SK-N-SH (cell line): Measurements from ENCODE around the gene SERPINB2. TPM values are rescaled to one million over a fixed set of nuclear protein-coding genes. Genes with fewer than 3 reads are reported as not detected.

Experiments used
- CTCF ChIA-PET: fragments of 300-600, 350-600 bp; formaldehyde crosslinking; extraction: SDS; loops from one replicate; lab custom pipeline; 2021; lab: Yijun Ruan, JAX
- POLR2A ChIA-PET: fragments of 350-600 bp; sonication (Branson Sonifier 250); formaldehyde crosslinking; extraction: SDS; loops from one replicate; lab custom pipeline; 2020; ENCODE audit warnings: antibody characterized with exemption, inconsistent platforms; lab: Yijun Ruan, JAX
- DNase-seq: peaks from one replicate; pipeline ENCODE4 v3.0.0; 2012
- H2AFZ ChIP-seq: fragments of 200-600 bp; sonication (generic); 2 replicates; pipeline ENCODE4 v1.8.1; 2016; ENCODE audit warnings: antibody characterized with exemption, mild to moderate bottlenecking, low read depth
- H3F3A ChIP-seq: fragments of 200-600 bp; sonication (generic); replicated peaks from 2 replicates; pipeline ENCODE3; 2016; ENCODE audit warnings: antibody characterized with exemption, mild to moderate bottlenecking; ENCODE audit not compliant: insufficient read depth
- H3K27ac ChIP-seq, 2 experiments: fragments of 200-500 bp in 1 of 2; fragments of 200-600 bp in 1 of 2; sonication (Bioruptor generic) in 1 of 2; sonication (generic), shearing (Covaris generic) in 1 of 2; 2 replicates each; pipeline versions ENCODE4 v1.5.1 to v1.6.1; 2014 to 2016; ENCODE audit warnings: low read depth in 2 of 2, inconsistent platforms in 1 of 2, low read length in 1 of 2, mild to moderate bottlenecking in 1 of 2, mixed read lengths in 1 of 2
- H3K27me3 ChIP-seq: fragments of 200-600 bp; sonication (generic), shearing (Covaris generic); 2 replicates; pipeline ENCODE4 v1.6.1; 2016; ENCODE audit warnings: mixed run types; ENCODE audit not compliant: insufficient read depth
- H3K36me3 ChIP-seq, 2 experiments: fragments of 200-500 bp in 1 of 2; fragments of 200-600 bp in 1 of 2; sonication (Bioruptor generic) in 1 of 2; sonication (generic) in 1 of 2; replicated peaks in 1 of 2; 2 replicates each; pipeline versions ENCODE3 to v1.5.1; 2014 to 2016; ENCODE audit warnings: low read length in 1 of 2, mild to moderate bottlenecking in 1 of 2; ENCODE audit not compliant: insufficient read depth in 2 of 2, control insufficient read depth in 1 of 2
- H3K4me1 ChIP-seq, 2 experiments: fragments of 200-500 bp in 1 of 2; fragments of 200-600 bp in 1 of 2; sonication (Bioruptor generic) in 1 of 2; sonication (generic), shearing (Covaris generic) in 1 of 2; 2 replicates each; pipeline versions ENCODE4 v1.5.1 to v1.6.1; 2014 to 2016; ENCODE audit warnings: low read depth in 1 of 2, low read length in 1 of 2, mixed run types in 1 of 2; ENCODE audit not compliant: insufficient read depth in 2 of 2, control insufficient read depth in 1 of 2
- H3K4me2 ChIP-seq: fragments of 200-600 bp; sonication (generic), shearing (Covaris generic); 2 replicates; pipeline ENCODE4 v1.6.1; 2017; ENCODE audit warnings: mixed run types
- H3K4me3 ChIP-seq, 2 experiments: fragments of 200-500 bp in 1 of 2; fragments of 200-600 bp in 1 of 2; sonication (Bioruptor generic) in 1 of 2; sonication (generic), shearing (Covaris generic) in 1 of 2; 2 replicates each; pipeline versions ENCODE4 v1.5.1 to v1.8.1; 2014 to 2016; ENCODE audit warnings: low read depth in 2 of 2, inconsistent platforms in 1 of 2, low read length in 1 of 2, mild to moderate bottlenecking in 1 of 2, mixed read lengths in 1 of 2, moderate library complexity in 1 of 2
- H3K79me2 ChIP-seq: fragments of 200-600 bp; sonication (generic); 2 replicates; pipeline ENCODE4 v1.8.1; 2017; ENCODE audit warnings: mild to moderate bottlenecking; ENCODE audit not compliant: insufficient read depth
- H3K9ac ChIP-seq: fragments of 200-600 bp; sonication (generic); 2 replicates; pipeline ENCODE4 v1.6.1; 2017; ENCODE audit warnings: mixed run types
- H3K9me2 ChIP-seq: fragments of 200-600 bp; sonication (generic); 2 replicates; pipeline ENCODE4 v1.6.1; 2017; ENCODE audit warnings: mixed run types
- H3K9me3 ChIP-seq: fragments of 200-600 bp; sonication (generic); 2 replicates; pipeline ENCODE4 v1.6.1; 2017; ENCODE audit warnings: mixed run types, mild to moderate bottlenecking, moderate library complexity
- H4K20me1 ChIP-seq: fragments of 200-600 bp; sonication (generic); 2 replicates; pipeline ENCODE4 v1.6.1; 2017; ENCODE audit warnings: mild to moderate bottlenecking, mixed run types; ENCODE audit not compliant: insufficient read depth
- CTCF ChIP-seq: fragments of 200-600 bp; sonication (generic); IDR thresholded peaks from 2 replicates; pipeline ENCODE4 v1.6.1; 2017; ENCODE audit warnings: antibody characterized with exemption, mild to moderate bottlenecking, moderate library complexity
- EP300 ChIP-seq, 2 experiments: IDR thresholded peaks; 2 replicates each; pipeline versions ENCODE4 v1.4.0 to v1.6.1; 2012; ENCODE audit warnings: borderline replicate concordance in 1 of 2, low read depth in 1 of 2, low read length in 1 of 2
- FOXJ3 ChIP-seq: sonication (generic); formaldehyde crosslinking; IDR thresholded peaks from 2 replicates; pipeline ENCODE4 v1.5.1; 2020; ENCODE audit warnings: mild to moderate bottlenecking, missing genetic modification reagents
- JUND ChIP-seq: IDR thresholded peaks from 2 replicates; pipeline ENCODE4 v1.4.0; 2012
- MAX ChIP-seq: IDR thresholded peaks from 2 replicates; pipeline ENCODE4 v1.4.0; 2012; ENCODE audit warnings: low read depth
- MXI1 ChIP-seq: IDR thresholded peaks from 2 replicates; pipeline ENCODE4 v1.6.1; 2012; ENCODE audit warnings: mild to moderate bottlenecking, low read depth, low read length, improper control_type of control experiment
- NFIC ChIP-seq: IDR thresholded peaks from 2 replicates; pipeline ENCODE4 v1.4.0; 2012; ENCODE audit warnings: borderline replicate concordance
- PBX3 ChIP-seq: IDR thresholded peaks from 2 replicates; pipeline ENCODE4; 2012
- RAD21 ChIP-seq: IDR thresholded peaks from 2 replicates; pipeline ENCODE4 v1.6.1; 2012; ENCODE audit warnings: mild to moderate bottlenecking, low read length
- RCOR1 ChIP-seq: fragments of 150-350 bp; IDR thresholded peaks from 2 replicates; pipeline ENCODE4 v1.6.1; 2017; ENCODE audit warnings: antibody characterized with exemption, low read length
- REST ChIP-seq: IDR thresholded peaks from 2 replicates; pipeline ENCODE4 v1.6.1; 2012; ENCODE audit warnings: mild to moderate bottlenecking, low read depth, low read length, moderate library complexity
- RFX5 ChIP-seq: IDR thresholded peaks from 2 replicates; pipeline ENCODE4 v1.6.1; 2012; ENCODE audit warnings: mild to moderate bottlenecking, improper control_type of control experiment, low read length
- RXRA ChIP-seq: IDR thresholded peaks from 2 replicates; pipeline ENCODE4 v1.4.0; 2012; ENCODE audit warnings: low read depth, mild to moderate bottlenecking, borderline replicate concordance
- SIN3A ChIP-seq: IDR thresholded peaks from 2 replicates; pipeline ENCODE4 v1.6.1; 2012; ENCODE audit warnings: low read depth, mild to moderate bottlenecking, low read length, moderate library complexity, borderline replicate concordance
- SMC3 ChIP-seq: IDR thresholded peaks from 2 replicates; pipeline ENCODE4 v1.6.1; 2012; ENCODE audit warnings: low read depth, low read length, improper control_type of control experiment
- TAF1 ChIP-seq: IDR thresholded peaks from 2 replicates; pipeline ENCODE4 v1.6.1; 2012; ENCODE audit warnings: low read depth, mild to moderate bottlenecking, low read length, moderate library complexity, borderline replicate concordance
- TCF12 ChIP-seq: IDR thresholded peaks from 2 replicates; pipeline ENCODE4 v1.4.0; 2012
- TEAD4 ChIP-seq: IDR thresholded peaks from 2 replicates; pipeline ENCODE4 v1.4.0; 2012; ENCODE audit warnings: mild to moderate bottlenecking, borderline replicate concordance; ENCODE audit not compliant: insufficient read depth
- YY1 ChIP-seq: IDR thresholded peaks from 2 replicates; pipeline ENCODE4 v1.4.0; 2012; ENCODE audit warnings: low read depth, mild to moderate bottlenecking
- WGBS: methylation state at CpG from one replicate; pipeline ENCODE4 v1.1.6; 2017; ENCODE audit warnings: low lambda C conversion rate; 5-methylcytosine and 5-hydroxymethylcytosine counted together
- polyA plus RNA-seq, 3 experiments: library from polyadenylated mRNA; depleted of rRNA; stranded (reverse); fragments of >200 nt; gene quantifications; 2 replicates each; pipeline ENCODE4 v1.2.3, GENCODE V29; 2012

The SERPINB2 gene, protein sequence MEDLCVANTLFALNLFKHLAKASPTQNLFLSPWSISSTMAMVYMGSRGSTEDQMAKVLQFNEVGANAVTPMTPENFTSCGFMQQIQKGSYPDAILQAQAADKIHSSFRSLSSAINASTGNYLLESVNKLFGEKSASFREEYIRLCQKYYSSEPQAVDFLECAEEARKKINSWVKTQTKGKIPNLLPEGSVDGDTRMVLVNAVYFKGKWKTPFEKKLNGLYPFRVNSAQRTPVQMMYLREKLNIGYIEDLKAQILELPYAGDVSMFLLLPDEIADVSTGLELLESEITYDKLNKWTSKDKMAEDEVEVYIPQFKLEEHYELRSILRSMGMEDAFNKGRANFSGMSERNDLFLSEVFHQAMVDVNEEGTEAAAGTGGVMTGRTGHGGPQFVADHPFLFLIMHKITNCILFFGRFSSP
- 5.9 and 9.8 TPM in 2 replicates for polyA plus RNA-seq (2012; rRNA removed)
- 9.3 and 11.5 TPM in 2 replicates for polyA plus RNA-seq (2012; cell fraction: cytosol; rRNA removed)
- polyA plus RNA-seq (2012; cell fraction: nucleus; rRNA removed): 4.3 and 8.1 TPM in 2 replicates

DNA sequence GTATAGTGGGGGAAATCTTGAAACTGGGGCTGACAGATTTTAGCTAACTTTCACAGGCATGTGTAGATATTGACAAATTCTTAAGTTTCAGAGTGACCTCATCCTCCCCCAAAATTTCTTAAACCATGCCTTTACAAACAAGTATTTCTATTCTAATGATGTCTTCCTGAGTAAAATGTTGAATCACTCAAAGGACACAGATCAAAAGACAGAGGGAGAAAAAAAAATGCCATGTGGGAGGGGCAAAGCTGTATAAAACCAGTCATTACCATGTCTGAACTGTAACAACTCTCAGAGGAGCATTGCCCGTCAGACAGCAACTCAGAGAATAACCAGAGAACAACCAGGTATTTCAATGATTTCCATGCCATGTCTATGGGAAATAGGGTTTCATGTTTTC is at the start of gene SERPINB2:
Gene SERPINB2 (plus strand): TSS at position 282 of the 400 bp plus-strand sequence. CDS start 3,740 bp downstream, outside the sequence.
- no peak within 1 kb of the TSS for H3K9ac ChIP-seq

More for the DNA sequence above, at the start of gene SERPINB2:
- Histone ChIP-seq H3K4me3 (no peak within 1 kb of the TSS), H3K9me3 (no peaks in the 10 kb centered on the region), H2AFZ (no peak within 1 kb of the TSS), H3K9me2 (no peaks in the 10 kb centered on the region), H3K4me1 (no peaks in the 10 kb centered on the region; a peak in 2 of 4 replicates), H3F3A (no peaks in the 10 kb centered on the region), H3K4me2 (no peak within 1 kb of the TSS), H3K79me2 (no peaks in the 10 kb centered on the region), H3K36me3 (no peaks in the 10 kb centered on the region), H3K27ac (no peak within 1 kb of the TSS), H3K27me3 (peaks cover 11% of the 10 kb centered on the region; the same call in 1 of the 2 replicates), H4K20me1 (no peaks in the 10 kb centered on the region)
- 23% methylated on average over 1 of the region's 1 CpG for WGBS
- POLR2A ChIA-PET: no interaction called here
- DNase-seq: no peak
- CTCF ChIA-PET: interaction anchor here (1.2 to 1.5 kb wide), 3 partner anchors 49 to 369 kb away, joined by 4 to 8 read pairs (median 6); no protein-coding TSS in a partner anchor
- TF ChIP-seq CTCF (no peak), RFX5 (no peak), SIN3A (no peak), NFIC (no peak), RXRA (no peak), YY1 (no peak), EP300 (IDR thresholded peaks at IDR 0.05; ENCODE audit: borderline replicate concordance in 1 of 2, low read depth in 1 of 2, low read length in 1 of 2) (no peak), REST (no peak), RAD21 (no peak), MXI1 (no peak), SMC3 (no peak), TCF12 (no peak), PBX3 (no peak), FOXJ3 (CRISPR knock-in tag) (no peak), JUND (no peak), TAF1 (no peak), MAX (no peak), TEAD4 (no peak), RCOR1 (no peak)
